Measurements from ENCODE around the gene SMCO2. TPM values are rescaled to one million over a fixed set of nuclear protein-coding genes. Genes with fewer than 3 reads are reported as not detected.

The SMCO2 gene
- total and polyA plus RNA-seq, 5 donors, result 0.14 to 0.28 TPM; not detected in 3

DNA sequence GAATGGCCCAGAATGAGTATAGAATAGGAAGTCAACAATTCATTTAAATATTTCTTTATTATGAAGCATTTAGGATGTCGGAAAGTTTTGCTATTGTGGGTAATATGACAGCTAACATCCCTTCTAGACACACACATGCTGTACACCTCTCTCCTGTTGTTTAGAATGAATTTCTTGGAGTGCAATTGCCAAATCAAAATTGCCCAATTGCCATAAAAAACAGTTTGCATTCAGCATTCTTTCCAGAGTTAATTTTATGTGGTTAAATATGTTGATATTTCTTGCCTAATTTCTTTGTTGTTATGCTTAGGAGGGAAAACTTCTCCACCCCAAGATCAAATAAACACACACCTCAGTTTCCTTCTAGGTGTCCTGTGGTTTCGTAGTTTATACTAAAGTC lies 16.9 kb upstream of the SMCO2 start:
- Histone ChIP-seq H3K9me3 (ENCODE audit: control insufficient read depth, low read length) (no peaks in the 10 kb centered on the region), H3K27ac (ENCODE audit: low read length) (no peak overlapping the region), H3K4me3 (ENCODE audit: low read length) (no peak overlapping the region), H3K4me1 (ENCODE audit: control insufficient read depth, insufficient read depth, low read length) (no peaks in the 10 kb centered on the region), H3K27me3 (ENCODE audit: control insufficient read depth, insufficient read depth) (no peaks in the 10 kb centered on the region)
- 91% methylated on average over 2 of the region's 2 CpGs for WGBS
- intact Hi-C loops (cut with DNase I), result loop anchor here (5.0 to 10.0 kb wide), 3 partner anchors 95 to 225 kb away; partner anchors contain the start of gene PPFIBP1 (in 3 of the 4)
- ATAC-seq (no peak), DNase-seq (no peak)

- H3K27ac ChIP-seq (ENCODE audit: low read length), result no peak overlapping the region
- ATAC-seq, result no peak
- WGBS, result 83% methylated on average over 4 of the region's 4 CpGs
These were observed 15.4 kb upstream of the SMCO2 start for GRCh38 chr12:27431185-27431584.

GRCh38 chr12:27434673-27435565 lies 11.6 kb upstream of the SMCO2 start:
- H3K27me3 ChIP-seq (ENCODE audit: control insufficient read depth, insufficient read depth), result no peaks in the 10 kb centered on the region
- WGBS, result 39% methylated on average over 5 of the region's 6 CpGs
- peak; percentile 16 to 41 for ATAC-seq
- peaks cover 3% of the 10 kb centered on the region for H3K4me1 ChIP-seq (ENCODE audit: control insufficient read depth, insufficient read depth, low read length)
- peak in 2 of 3 donors; percentile 36 to 48 for DNase-seq
- no peaks in the 10 kb centered on the region for H3K9me3 ChIP-seq (ENCODE audit: control insufficient read depth, low read length)
- no peak overlapping the region for H3K4me3 ChIP-seq (ENCODE audit: low read length)
- intact Hi-C loops (cut with DNase I), result loop anchor here in 3 of 4 donors (5.0 to 10.0 kb wide), 3 partner anchors 90 to 220 kb away; partner anchors contain the start of gene PPFIBP1 (in 3 of the 3)
- H3K27ac ChIP-seq (ENCODE audit: low read length), result no peak overlapping the region

More at GRCh38 chr12:27431185-27431584, 15.4 kb upstream of the SMCO2 start:
- Histone ChIP-seq H3K27me3 (ENCODE audit: control insufficient read depth, insufficient read depth) (no peaks in the 10 kb centered on the region), H3K4me1 (ENCODE audit: control insufficient read depth, insufficient read depth, low read length) (peaks cover 3% of the 10 kb centered on the region), H3K9me3 (ENCODE audit: control insufficient read depth, low read length) (no peaks in the 10 kb centered on the region), H3K4me3 (ENCODE audit: low read length) (no peak overlapping the region)
- intact Hi-C loops (cut with DNase I), result loop anchor here in 3 of 4 donors (5.0 to 10.0 kb wide), 3 partner anchors 94 to 224 kb away; partner anchors contain the start of gene PPFIBP1 (in 3 of the 3)
- no peak for DNase-seq

DNA sequence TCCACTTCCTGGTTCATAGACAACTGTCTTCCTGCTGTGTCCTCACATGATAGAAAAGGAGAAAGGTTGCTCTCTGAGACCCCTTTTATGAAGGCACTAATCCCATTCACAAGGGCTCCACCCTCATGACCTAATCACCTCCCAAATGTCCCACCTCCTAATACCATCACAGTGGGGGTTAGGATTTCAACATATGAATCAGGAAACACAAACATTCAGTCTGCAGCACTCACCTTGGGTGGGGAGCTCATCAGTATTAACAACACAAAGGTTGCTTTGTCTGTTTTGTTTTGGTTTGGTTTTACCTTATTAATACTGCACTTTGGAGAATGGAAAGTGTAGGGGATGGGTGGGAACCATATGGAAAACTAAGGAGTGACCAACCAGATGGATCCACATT lies 10.5 kb upstream of the SMCO2 start:
- intact Hi-C loops (cut with DNase I), result loop anchor here in 3 of 4 donors (10.0 kb wide), 2 partner anchors 89 to 219 kb away; partner anchors contain the start of gene PPFIBP1 (in 3 of the 3)
- Histone ChIP-seq H3K4me1 (ENCODE audit: control insufficient read depth, insufficient read depth, low read length) (peaks cover 3% of the 10 kb centered on the region), H3K9me3 (ENCODE audit: control insufficient read depth, low read length) (no peaks in the 10 kb centered on the region), H3K27ac (ENCODE audit: low read length) (no peak overlapping the region), H3K27me3 (ENCODE audit: control insufficient read depth, insufficient read depth) (no peaks in the 10 kb centered on the region), H3K4me3 (ENCODE audit: low read length) (no peak overlapping the region)
- no peak for ATAC-seq
- DNase-seq, result no peak

DNA sequence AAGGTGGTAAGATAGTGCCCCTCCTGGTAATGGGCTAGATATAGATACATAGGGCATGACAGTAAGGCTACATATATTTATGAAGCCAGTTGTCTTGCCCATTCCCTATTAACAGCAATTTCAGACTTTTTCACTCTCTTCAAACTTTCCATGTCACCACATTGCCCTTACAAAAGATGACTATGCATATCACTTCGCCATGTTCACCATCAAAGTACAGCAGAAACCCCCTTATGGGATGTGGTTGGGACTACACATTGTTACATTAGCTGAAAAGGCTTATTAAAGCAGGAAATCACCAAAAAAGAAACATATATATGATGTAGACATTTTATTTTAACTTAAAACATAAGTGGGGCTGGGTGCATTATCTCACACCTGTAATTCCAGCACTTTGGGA lies 9.8 kb upstream of the SMCO2 start:
- intact Hi-C loops (cut with DNase I), result loop anchor here in 3 of 4 donors (10.0 kb wide), 2 partner anchors 88 to 218 kb away; partner anchors contain the start of gene PPFIBP1 (in 3 of the 3)
- Histone ChIP-seq H3K27ac (ENCODE audit: low read length) (no peak overlapping the region), H3K4me1 (ENCODE audit: control insufficient read depth, insufficient read depth, low read length) (peaks cover 3% of the 10 kb centered on the region), H3K27me3 (ENCODE audit: control insufficient read depth, insufficient read depth) (no peaks in the 10 kb centered on the region), H3K9me3 (ENCODE audit: control insufficient read depth, low read length) (no peaks in the 10 kb centered on the region), H3K4me3 (ENCODE audit: low read length) (no peak overlapping the region)
- DNase-seq, result no peak
- ATAC-seq, result no peak
- 97% methylated on average over 1 of the region's 1 CpG for WGBS

- no peaks in the 10 kb centered on the region for H3K9me3 ChIP-seq (ENCODE audit: control insufficient read depth, low read length)
- WGBS, result 88% methylated on average over 2 of the region's 2 CpGs
- H3K4me3 ChIP-seq (ENCODE audit: low read length), result no peak overlapping the region
- no peak overlapping the region for H3K27ac ChIP-seq (ENCODE audit: low read length)
- ATAC-seq, result no peak
- no peaks in the 10 kb centered on the region for H3K27me3 ChIP-seq (ENCODE audit: control insufficient read depth, insufficient read depth)
- H3K4me1 ChIP-seq (ENCODE audit: control insufficient read depth, insufficient read depth, low read length), result peaks cover 3% of the 10 kb centered on the region
- DNase-seq, result no peak
- intact Hi-C loops (cut with DNase I), result loop anchor here in 3 of 4 donors (10.0 kb wide), 2 partner anchors 87 to 217 kb away; partner anchors contain the start of gene PPFIBP1 (in 3 of the 3)
These were observed 8.7 kb upstream of the SMCO2 start for GRCh38 chr12:27437839-27438238.

DNA sequence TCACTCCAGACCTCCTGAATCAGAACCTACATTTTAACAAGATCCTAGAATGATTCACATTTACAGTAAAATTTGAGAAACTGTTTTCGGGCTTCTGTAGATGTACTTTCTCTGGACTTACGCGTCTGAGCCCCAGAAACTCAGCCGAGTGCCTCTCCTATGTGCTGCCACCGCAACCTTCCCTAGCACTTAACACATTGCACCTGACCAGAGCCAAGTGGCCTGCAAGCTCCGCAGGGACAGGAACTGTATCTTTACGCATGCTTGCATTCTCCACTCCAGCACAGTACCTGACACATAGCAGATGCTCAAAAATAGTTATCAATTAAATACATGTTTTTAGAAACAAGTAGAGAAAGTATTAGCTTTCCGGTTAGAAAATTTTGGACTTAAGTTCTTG lies 1.2 kb downstream of the SMCO2 start:
- no peak overlapping the region for H3K4me3 ChIP-seq (ENCODE audit: low read length)
- intact Hi-C loops (cut with DNase I), result no loop called here
- 89% methylated on average over 8 of the region's 8 CpGs for WGBS

GRCh38 chr12:27449026-27449425 lies 2.5 kb downstream of the SMCO2 start:
- intact Hi-C loops (cut with DNase I), result no loop called here
- Histone ChIP-seq H3K4me3 (ENCODE audit: low read length) (no peak overlapping the region), H3K27ac (ENCODE audit: low read length) (no peak overlapping the region), H3K27me3 (ENCODE audit: control insufficient read depth, insufficient read depth) (no peaks in the 10 kb centered on the region), H3K9me3 (ENCODE audit: control insufficient read depth, low read length) (no peaks in the 10 kb centered on the region), H3K4me1 (ENCODE audit: control insufficient read depth, insufficient read depth, low read length) (no peaks in the 10 kb centered on the region)
- DNase-seq, result no peak
- 83% methylated on average over 6 of the region's 6 CpGs for WGBS
- no peak for ATAC-seq

More for the DNA sequence above, 1.2 kb downstream of the SMCO2 start:
- H3K4me1 ChIP-seq (ENCODE audit: control insufficient read depth, insufficient read depth, low read length), result no peaks in the 10 kb centered on the region
- H3K9me3 ChIP-seq (ENCODE audit: control insufficient read depth, low read length), result no peaks in the 10 kb centered on the region
- no peak overlapping the region for H3K27ac ChIP-seq (ENCODE audit: low read length)
- DNase-seq, result no peak
- no peak for ATAC-seq
- no peaks in the 10 kb centered on the region for H3K27me3 ChIP-seq (ENCODE audit: control insufficient read depth, insufficient read depth)

- intact Hi-C loops (cut with DNase I), result no loop called here
- peak; percentile 47 to 56 for ATAC-seq
- H3K27me3 ChIP-seq (ENCODE audit: control insufficient read depth, insufficient read depth), result no peaks in the 10 kb centered on the region
- H3K4me1 ChIP-seq (ENCODE audit: control insufficient read depth, insufficient read depth, low read length), result no peaks in the 10 kb centered on the region
- WGBS, result 76% methylated on average over 5 of the region's 5 CpGs
- H3K27ac ChIP-seq (ENCODE audit: low read length), result peak overlapping the region; percentile 51
- no peak for DNase-seq
- H3K4me3 ChIP-seq (ENCODE audit: low read length), result no peak overlapping the region
- H3K9me3 ChIP-seq (ENCODE audit: control insufficient read depth, low read length), result no peaks in the 10 kb centered on the region
These were observed 3.5 kb downstream of the SMCO2 start for GRCh38 chr12:27449893-27450534.

DNA sequence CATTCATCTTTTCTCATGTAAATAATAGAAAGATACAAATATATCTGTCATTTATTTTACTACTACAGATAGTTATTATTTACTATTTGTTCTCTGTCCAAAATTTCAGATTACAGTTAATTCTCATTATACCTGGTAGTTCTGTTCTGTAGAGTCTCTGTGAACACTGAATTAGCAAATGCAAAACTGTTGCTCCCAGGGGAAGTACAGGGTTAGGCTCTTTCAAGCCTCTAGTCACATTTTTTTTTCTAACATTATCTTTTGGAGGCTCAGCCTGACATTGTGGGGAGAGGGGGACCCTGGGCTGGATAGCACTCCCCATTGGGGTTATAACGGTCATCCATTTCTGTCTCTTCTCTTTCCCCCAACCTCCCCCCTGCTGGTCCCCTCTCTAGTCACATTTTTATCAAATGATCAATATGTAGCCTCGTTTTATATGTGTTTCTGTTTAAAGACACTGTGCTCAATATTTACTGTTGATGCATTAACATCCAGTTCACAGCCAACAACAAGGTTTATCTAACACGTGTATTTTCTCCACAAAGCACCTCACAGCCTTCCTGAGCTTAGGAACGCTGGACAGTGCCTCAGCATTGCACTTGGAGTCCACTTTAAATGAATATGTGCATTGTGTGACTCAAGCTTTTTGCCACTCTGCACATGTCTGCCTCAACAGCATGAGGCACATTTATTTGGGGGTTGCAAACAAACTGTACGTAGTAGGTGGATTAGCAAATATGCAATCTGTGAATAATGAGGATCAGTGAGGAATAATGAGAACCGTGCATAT lies 4.7 kb downstream of the SMCO2 start:
- Histone ChIP-seq H3K27me3 (ENCODE audit: control insufficient read depth, insufficient read depth) (no peaks in the 10 kb centered on the region), H3K4me3 (ENCODE audit: low read length) (no peak overlapping the region), H3K9me3 (ENCODE audit: control insufficient read depth, low read length) (no peaks in the 10 kb centered on the region), H3K27ac (ENCODE audit: low read length) (no peak overlapping the region), H3K4me1 (ENCODE audit: control insufficient read depth, insufficient read depth, low read length) (no peaks in the 10 kb centered on the region)
- intact Hi-C loops (cut with DNase I), result no loop called here
- WGBS, result 54% methylated on average over 6 of the region's 6 CpGs
- DNase-seq (no peak), ATAC-seq (no peak)

Data from right cardiac atrium (tissue), 5 donors.